Large intestine (tissue), 3 donors: ENCODE measurements around the gene OSTM1. TPM values are rescaled to one million over a fixed set of nuclear protein-coding genes. Genes with fewer than 3 reads are reported as not detected.
"Not testable (repeated sequence)": the region's sequence is repeated elsewhere in the genome, so short reads cannot be mapped to it uniquely, and the experiment has no call there.

Source experiments
- DNase-seq, 2 donors: peaks; one replicate each; pipeline versions ENCODE4 v3.0.0 to v3.0.0-alpha.2; 2013
- H3K27ac ChIP-seq: one replicate; pipeline ENCODE4 v1.5.1; 2013; ENCODE audit warnings: low read length
- H3K27me3 ChIP-seq: 2 replicates; pipeline ENCODE4 v1.6.1; 2013; ENCODE audit warnings: low read length; ENCODE audit not compliant: control insufficient read depth, insufficient read depth
- H3K36me3 ChIP-seq: 2 replicates; pipeline ENCODE4 v1.6.1; 2013; ENCODE audit warnings: low read length; ENCODE audit not compliant: control insufficient read depth, insufficient read depth
- H3K4me1 ChIP-seq: one replicate; pipeline ENCODE4 v1.6.1; 2013; ENCODE audit warnings: low read length; ENCODE audit not compliant: control insufficient read depth, insufficient read depth
- H3K4me3 ChIP-seq: one replicate; pipeline ENCODE4 v1.5.1; 2013; ENCODE audit warnings: low read length
- H3K9me3 ChIP-seq: one replicate; pipeline ENCODE4 v1.6.1; 2013; ENCODE audit warnings: mild to moderate bottlenecking, low read depth, low read length, moderate library complexity; ENCODE audit not compliant: control insufficient read depth
- WGBS: methylation state at CpG from one replicate; pipeline ENCODE4 v1.1.5; 2013; ENCODE audit warnings: low lambda C conversion rate; ENCODE audit not compliant: insufficient coverage; 5-methylcytosine and 5-hydroxymethylcytosine counted together
- polyA plus RNA-seq: library from polyadenylated mRNA; unstranded; fragments of 120-200 nt; gene quantifications from one replicate; pipeline ENCODE4 v1.2.1, GENCODE V29; 2013

OSTM1 gene
- polyA plus RNA-seq, 1 donor, result 20.4 TPM

DNA sequence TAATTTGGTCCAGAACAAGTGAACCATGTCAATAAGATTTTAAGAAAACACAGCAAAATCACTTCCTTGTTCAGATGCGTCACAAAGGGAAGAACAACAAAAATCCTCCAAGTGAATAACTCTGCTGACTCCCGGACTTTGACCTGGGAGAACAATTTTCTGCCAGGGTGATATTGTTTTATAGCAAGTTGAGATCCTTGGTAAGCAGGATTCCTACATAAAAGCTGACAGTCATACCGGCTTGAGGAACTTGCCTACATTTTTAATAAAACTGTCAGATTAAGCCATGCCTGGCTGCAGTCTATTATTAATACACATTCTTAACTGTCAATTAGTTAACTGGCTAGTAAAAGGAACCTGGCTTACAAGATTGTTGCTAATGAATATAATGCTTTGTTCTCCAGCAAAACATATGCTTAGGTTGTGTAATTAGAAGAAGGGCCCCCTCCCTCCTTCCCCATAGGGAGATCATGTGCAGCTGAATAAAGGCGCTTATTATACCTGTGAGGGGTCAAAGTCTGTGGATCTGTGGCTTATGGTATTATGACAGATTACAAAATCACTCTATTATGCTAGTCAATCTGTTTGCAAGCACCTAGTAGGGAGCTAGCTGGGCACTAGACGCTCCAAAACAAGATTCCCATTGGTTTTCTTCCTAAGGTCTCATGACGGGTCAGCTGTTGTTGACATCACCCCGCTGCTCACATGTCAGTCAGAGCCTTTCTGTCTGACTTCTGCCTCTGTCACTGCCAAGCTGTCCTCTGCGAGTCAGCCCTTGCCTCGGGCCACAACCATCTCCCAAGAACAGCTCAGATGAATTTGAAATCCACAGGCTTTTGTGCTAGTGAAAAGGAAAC is 71.9 kb downstream of the OSTM1 start:
- no CpG with 5 or more reads among the region's 9 CpGs for WGBS
- H3K4me3 ChIP-seq, result no peak overlapping the region
- H3K27me3 ChIP-seq, result no peaks in the 10 kb centered on the region
- peak overlapping the region; percentile 98 for H3K27ac ChIP-seq
- peak; percentile 87 to 97 for DNase-seq
- H3K36me3 ChIP-seq, result no peaks in the 10 kb centered on the region
- peaks cover 3% of the 10 kb centered on the region for H3K9me3 ChIP-seq
- peaks cover 21% of the 10 kb centered on the region for H3K4me1 ChIP-seq

DNA sequence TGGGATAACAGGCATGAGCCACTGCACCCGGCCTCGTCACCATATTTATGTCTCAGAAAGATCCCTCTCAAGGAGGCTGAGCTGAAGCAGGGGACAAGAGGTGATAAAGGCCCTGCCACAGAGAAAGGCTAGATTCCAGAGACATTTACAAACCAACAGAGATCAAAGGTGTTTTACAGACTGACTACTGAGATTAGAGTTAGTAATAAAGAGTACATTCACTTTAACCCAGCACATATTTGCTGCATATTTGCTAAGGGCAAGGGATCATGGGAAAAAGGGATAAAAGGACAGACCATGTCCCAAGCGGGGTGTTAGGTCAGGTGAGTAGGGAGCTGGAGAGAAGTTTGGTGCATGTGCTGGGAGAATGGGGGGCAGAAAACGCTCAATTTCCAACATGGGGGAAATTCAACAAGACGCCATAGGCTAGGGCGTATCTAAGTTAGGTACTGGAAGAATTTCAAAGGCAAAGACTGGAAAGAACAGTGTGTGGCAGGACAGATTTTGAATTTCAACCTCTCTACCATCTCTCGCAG is 72.8 kb downstream of the OSTM1 start:
- H3K4me3 ChIP-seq, result no peak overlapping the region
- peaks cover 3% of the 10 kb centered on the region for H3K9me3 ChIP-seq
- no peaks in the 10 kb centered on the region for H3K36me3 ChIP-seq
- no peaks in the 10 kb centered on the region for H3K27me3 ChIP-seq
- WGBS, result 61% methylated on average over 3 of the region's 7 CpGs
- peak overlapping the region; percentile 98 for H3K27ac ChIP-seq
- peak; percentile 65 to 85 for DNase-seq
- peaks cover 21% of the 10 kb centered on the region for H3K4me1 ChIP-seq

DNA sequence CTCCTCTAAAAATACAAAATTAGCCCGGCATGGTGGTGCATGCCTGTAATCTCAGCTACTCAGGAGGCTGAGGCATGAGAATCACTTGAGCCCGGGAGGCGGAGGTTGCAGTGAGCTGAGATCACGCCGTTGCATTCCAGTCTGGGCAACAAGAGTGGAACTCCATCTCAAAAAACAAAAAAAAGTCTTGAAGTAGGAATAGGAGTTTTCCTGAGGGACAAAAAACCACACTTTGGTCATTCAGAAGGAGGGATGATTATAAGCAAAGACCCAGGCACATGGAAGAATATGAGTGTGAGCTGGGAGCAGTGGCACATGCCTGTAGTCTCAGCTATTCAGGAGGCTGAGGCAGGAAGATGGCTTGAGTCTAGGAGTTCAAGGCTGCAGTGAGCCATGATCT is 74.3 kb downstream of the OSTM1 start:
- H3K36me3 ChIP-seq, H3K9me3 ChIP-seq, H3K27ac ChIP-seq, H3K4me3 ChIP-seq, H3K27me3 ChIP-seq, DNase-seq: not testable (repeated sequence)
- WGBS, result no CpG with 5 or more reads among the region's 5 CpGs
- H3K4me1 ChIP-seq, result peaks cover 21% of the 10 kb centered on the region

DNA sequence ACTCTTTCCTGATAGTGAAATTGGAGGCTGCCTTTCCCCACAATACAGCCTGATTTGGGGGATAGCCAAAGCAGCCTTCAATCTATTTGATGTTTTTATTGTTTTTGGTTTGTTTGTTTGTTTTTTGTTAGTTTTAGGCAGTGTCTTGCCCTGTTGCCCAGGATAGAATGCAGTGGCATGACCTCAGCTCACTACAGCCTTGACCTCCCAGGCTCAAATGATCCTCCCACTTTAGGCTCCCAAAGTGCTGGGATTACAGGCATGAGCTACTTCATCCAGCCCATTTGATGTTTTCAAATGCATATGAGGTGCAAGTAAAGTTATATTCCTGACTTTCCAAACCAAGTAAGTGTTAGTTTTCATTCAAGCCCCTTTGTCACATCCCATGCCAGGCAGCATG is 75.2 kb downstream of the OSTM1 start:
- no peaks in the 10 kb centered on the region for H3K36me3 ChIP-seq
- DNase-seq, result no peak
- H3K4me3 ChIP-seq, result no peak overlapping the region
- H3K4me1 ChIP-seq, result peaks cover 21% of the 10 kb centered on the region
- H3K27me3 ChIP-seq, result no peaks in the 10 kb centered on the region
- no peaks in the 10 kb centered on the region for H3K9me3 ChIP-seq
- no peak overlapping the region for H3K27ac ChIP-seq

DNA sequence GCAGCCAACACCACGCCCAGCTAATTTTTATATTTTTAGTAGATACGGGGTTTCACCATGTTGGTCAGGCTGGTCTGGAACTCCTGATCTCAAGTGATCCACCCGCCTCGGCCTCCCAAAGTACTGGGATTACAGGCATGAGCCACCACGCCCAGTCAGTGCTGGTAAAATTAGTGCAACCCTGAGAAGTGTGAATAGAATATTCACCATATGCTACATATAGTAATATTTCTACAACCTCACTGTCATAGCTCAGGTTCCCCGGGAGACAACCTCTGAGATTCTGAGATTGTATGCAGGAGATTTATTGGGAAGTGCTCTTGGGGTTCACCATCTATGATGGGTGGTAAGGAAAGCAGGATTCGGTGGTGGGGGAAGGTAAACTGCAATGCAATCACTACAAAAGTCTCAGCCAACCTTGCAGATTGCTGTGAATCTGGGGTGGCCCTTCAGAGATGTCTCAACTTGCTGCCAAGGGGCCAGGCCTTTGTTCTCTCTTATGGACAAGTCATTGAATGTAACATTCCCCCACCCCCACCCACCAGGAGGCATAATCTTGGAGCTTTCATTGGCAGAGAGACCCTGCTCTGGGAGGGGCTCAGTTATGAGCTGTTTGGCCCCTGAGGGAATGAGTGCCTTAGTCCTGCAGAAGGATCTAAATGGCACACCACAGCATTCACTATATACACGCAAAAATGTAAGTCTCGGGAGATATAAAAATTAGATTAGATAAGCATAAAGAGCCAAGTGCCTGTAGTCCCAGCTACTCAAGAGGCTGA is 82.6 kb downstream of the OSTM1 start:
- no peaks in the 10 kb centered on the region for H3K27me3 ChIP-seq
- WGBS, result no CpG with 5 or more reads among the region's 9 CpGs
- H3K4me3 ChIP-seq, result no peak overlapping the region
- no peaks in the 10 kb centered on the region for H3K4me1 ChIP-seq
- H3K27ac ChIP-seq, result no peak overlapping the region
- no peak for DNase-seq
- H3K36me3 ChIP-seq, result no peaks in the 10 kb centered on the region
- H3K9me3 ChIP-seq, result no peaks in the 10 kb centered on the region

Other genes with a start within 250 kb of the OSTM1 start
- gene SEC63, start 116.5 kb downstream of the OSTM1 start, polyA plus RNA-seq, result 67.0 TPM
- not detected for gene NR2E1, start 91.3 kb upstream of the OSTM1 start, polyA plus RNA-seq
- gene SNX3, start 186.3 kb upstream of the OSTM1 start, polyA plus RNA-seq, result 284 TPM
- gene AFG1L, start 220.3 kb upstream of the OSTM1 start, polyA plus RNA-seq, result 9.5 TPM